Stimulated activated CD4-positive, alpha-beta T cell treated with anti-CD3 and anti-CD28 coated beads, Interleukin-12 subunit alpha, Interleukin-12 subunit beta, amount 100 ng/mL, for 4 hours (primary cell): ENCODE results near the gene SCN8A.
A peak's percentile ranks its signal among the peaks of the same experiment; 100 is the strongest.

Source experiments
- DNase-seq: peaks from one replicate; pipeline ENCODE4 v3.0.0-alpha.2; 2020

SCN8A gene

GRCh38 chr12:51675071-51675803 lies 84.2 kb downstream of the SCN8A start:
- DNase-seq: no peak

- DNase-seq: no peak
Measured at GRCh38 chr12:51676875-51677274, 85.8 kb downstream of the SCN8A start.

GRCh38 chr12:51677284-51677968 lies 86.4 kb downstream of the SCN8A start:
- no peak for DNase-seq

- peak; percentile 4 for DNase-seq
Measured at GRCh38 chr12:51678086-51678724, 87.2 kb downstream of the SCN8A start.

- no peak for DNase-seq
Measured at GRCh38 chr12:51682981-51683380, 91.9 kb downstream of the SCN8A start.

- DNase-seq: no peak
Measured at GRCh38 chr12:51683763-51684357, 92.8 kb downstream of the SCN8A start.

- DNase-seq: no peak
Measured at GRCh38 chr12:51686727-51687126, 95.7 kb downstream of the SCN8A start.

GRCh38 chr12:51687177-51687576 lies 96.1 kb downstream of the SCN8A start:
- DNase-seq: no peak

- no peak for DNase-seq
Measured at GRCh38 chr12:51687614-51688013, 96.6 kb downstream of the SCN8A start.

- DNase-seq: no peak
Measured at GRCh38 chr12:51689983-51690382, 99.0 kb downstream of the SCN8A start.

GRCh38 chr12:51692016-51692415 lies 101.0 kb downstream of the SCN8A start:
- DNase-seq: no peak

GRCh38 chr12:51693569-51693968 lies 102.5 kb downstream of the SCN8A start:
- DNase-seq: no peak

- DNase-seq: no peak
Measured at GRCh38 chr12:51694146-51694545, 103.1 kb downstream of the SCN8A start.

- DNase-seq: no peak
Measured at GRCh38 chr12:51695241-51696010, 104.4 kb downstream of the SCN8A start.

GRCh38 chr12:51699219-51699618 lies 108.2 kb downstream of the SCN8A start:
- no peak for DNase-seq

GRCh38 chr12:51700887-51701286 lies 109.9 kb downstream of the SCN8A start:
- DNase-seq: no peak

- DNase-seq: no peak
Measured at GRCh38 chr12:51702587-51702986, 111.6 kb downstream of the SCN8A start.

GRCh38 chr12:51705450-51705849 lies 114.4 kb downstream of the SCN8A start:
- DNase-seq: no peak

GRCh38 chr12:51706206-51706605 lies 115.2 kb downstream of the SCN8A start:
- DNase-seq: no peak

GRCh38 chr12:51714666-51715065 lies 123.6 kb downstream of the SCN8A start:
- DNase-seq: no peak

GRCh38 chr12:51717326-51717925 lies 126.4 kb downstream of the SCN8A start:
- no peak for DNase-seq

GRCh38 chr12:51721282-51721940 lies 130.4 kb downstream of the SCN8A start:
- DNase-seq: peak; percentile 47
